Measurements from ENCODE around the gene TMEM80.
"Not testable (repeated sequence)": the region's sequence is repeated elsewhere in the genome, so short reads cannot be mapped to it uniquely, and the experiment has no call there.

The TMEM80 gene

DNA sequence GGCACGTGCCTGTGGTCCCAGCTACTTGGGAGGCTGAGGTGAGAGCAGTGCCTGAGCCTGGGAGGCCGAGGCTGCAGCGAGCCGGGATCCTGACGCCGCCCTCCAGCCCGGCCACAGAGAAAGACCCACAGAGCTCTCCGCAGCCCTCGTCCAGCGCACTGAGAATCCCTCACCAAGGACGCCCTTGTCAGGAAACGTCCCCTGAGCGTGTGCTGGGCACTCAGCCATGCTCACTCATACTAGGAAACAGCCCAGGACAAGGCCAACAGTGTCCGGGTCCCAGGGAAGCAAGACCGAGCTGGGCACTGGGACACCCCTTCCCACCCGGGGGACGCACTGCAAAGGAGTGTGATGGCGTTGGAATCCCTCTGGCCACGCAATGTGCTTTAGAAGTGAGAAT is 15.1 kb upstream of the TMEM80 start:
- no peak for DNase-seq

DNA sequence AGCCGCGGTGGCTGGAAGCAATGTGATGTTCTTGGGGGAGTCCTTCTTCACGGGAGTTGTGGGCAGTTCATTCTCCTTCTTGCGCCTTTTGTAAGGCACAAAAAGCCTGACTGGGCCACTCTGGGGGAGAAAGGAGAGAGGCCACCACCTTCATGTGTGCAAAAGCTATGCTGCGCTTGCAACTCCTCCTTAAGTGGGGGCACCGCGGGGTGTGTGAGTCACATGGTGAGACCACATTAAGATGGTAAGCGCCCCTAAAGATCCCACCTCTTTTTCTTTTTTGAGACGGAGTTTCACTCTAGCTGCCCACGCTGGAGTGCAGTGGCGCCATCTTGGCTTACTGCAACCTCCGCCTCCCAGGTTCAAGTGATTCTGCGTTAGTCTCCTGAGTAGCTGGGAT is 14.6 kb upstream of the TMEM80 start:
- DNase-seq = no peak

DNA sequence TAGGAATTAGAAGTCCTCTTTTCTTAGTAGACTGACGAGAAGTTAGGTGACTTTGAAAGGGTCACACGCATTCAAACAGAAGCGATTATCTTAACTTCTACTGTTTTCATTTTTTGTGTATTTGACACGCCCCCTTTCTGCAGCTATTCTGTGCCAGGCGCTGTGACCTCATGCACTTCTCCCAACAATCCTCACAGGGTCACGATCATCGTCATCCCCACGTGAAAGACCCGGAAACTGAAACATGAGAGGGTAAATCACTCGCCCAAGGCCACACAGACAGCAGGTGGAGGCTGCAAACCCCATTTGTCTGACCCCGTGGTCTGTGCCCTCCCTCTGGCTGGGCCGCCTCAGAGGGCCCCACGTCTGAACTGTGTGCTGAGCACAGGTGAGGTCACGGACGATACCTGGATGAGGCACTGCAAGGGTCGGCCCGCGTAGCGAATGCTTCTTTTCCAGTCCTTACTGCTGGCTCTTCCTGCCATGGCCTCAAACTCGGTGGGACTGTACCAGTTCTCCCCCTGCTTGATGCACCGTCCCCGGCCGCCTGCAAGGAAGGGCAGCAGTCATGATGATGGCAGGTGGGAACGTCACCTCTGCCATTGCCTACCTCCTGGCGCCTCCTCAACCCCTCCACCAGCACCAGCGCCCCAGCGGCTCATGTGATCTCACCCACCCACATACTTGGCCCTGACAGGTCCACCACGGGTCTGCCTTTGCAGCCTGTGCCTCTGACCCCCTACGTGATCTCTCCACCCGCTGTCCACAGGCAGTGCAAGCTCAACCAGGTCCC is 9.0 kb upstream of the TMEM80 start:
- DNase-seq = no peak

- DNase-seq = no peak
Observed at GRCh38 chr11:687751-688150, 7.9 kb upstream of the TMEM80 start.

GRCh38 chr11:688681-689080 is 6.9 kb upstream of the TMEM80 start:
- DNase-seq = no peak

DNA sequence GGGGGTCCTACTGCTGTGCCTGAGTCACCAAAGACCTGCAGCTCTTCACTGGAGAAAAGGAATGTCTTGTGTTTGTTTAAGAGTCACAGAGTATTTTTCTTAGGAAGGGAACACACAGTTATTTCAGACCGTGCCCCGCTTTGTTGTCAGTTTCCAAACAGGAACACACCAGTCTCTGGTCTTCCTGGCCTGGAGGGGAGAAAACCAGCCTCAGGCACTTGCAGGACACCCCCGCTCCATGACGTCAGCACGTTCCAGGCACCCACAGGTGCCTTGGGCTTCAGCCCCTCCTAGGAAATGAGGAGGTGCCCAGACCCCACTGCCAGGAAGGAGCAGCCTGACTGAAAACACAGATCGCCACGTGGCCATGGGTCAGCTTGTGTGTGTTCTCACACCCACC is 6.0 kb upstream of the TMEM80 start:
- DNase-seq = no peak

DNA sequence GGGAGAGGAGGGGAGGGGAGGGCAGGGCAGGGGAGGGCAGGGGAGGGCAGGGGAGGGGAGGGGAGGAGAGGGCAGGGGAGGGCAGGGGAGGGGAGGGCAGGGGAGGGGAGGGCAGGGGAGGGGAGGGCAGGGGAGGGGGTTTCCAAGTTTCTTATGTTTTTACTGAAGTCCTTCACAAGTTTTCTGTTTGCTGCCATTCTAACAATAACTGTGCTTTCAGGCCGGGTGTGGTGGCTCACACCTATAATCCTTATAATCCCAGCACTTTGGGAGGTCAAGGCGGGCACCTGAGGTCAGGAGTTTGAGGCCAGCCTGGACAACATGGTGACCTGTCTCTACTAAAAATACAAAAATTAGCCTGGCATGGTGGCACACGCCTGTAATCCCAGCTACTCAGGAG is 5.4 kb upstream of the TMEM80 start:
- DNase-seq = not testable (repeated sequence)

DNA sequence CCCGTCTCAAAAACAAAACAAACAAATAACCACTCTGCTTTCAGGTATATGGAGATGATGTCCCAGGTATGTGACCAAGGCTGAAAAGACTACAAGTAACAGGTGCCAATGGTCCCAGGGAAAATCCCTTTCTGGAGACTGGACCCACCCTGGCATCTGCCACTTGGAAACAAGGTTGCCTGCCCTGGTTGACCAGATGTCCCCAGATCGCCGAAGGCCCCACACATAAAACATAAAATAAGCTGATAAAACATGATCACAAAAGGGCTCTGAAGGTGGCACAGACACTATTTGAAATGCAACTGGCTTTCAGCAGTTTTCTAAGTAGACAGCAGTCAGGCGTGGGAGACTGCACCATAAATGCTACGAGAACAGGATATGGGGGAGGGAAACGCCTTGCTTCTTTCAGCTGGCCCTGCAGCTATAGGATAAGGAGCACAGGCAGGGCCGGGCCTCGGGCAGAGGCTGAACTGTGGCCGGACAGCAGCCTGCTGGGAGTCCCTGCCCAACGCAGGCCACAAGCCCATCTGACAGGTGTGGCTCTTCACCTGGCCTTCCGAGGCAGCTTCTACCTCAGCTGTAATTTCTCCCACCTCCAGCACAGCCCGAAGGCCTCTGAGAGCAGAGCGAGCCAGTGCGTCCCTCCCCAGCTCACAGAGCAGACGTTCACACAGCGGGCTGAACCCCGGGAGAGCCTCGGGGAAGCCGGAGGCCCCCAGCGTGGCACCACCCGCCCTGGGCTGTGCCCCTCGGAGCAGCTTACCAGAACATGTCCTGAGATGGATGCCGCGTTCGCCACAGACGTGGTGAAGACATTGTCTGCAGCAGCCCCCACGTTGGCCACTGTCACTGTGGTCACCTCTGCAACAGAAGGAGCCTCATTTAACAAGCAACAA is 4.6 kb upstream of the TMEM80 start:
- no peak for DNase-seq

GRCh38 chr11:691710-692590 is 3.7 kb upstream of the TMEM80 start:
- DNase-seq = no peak

DNA sequence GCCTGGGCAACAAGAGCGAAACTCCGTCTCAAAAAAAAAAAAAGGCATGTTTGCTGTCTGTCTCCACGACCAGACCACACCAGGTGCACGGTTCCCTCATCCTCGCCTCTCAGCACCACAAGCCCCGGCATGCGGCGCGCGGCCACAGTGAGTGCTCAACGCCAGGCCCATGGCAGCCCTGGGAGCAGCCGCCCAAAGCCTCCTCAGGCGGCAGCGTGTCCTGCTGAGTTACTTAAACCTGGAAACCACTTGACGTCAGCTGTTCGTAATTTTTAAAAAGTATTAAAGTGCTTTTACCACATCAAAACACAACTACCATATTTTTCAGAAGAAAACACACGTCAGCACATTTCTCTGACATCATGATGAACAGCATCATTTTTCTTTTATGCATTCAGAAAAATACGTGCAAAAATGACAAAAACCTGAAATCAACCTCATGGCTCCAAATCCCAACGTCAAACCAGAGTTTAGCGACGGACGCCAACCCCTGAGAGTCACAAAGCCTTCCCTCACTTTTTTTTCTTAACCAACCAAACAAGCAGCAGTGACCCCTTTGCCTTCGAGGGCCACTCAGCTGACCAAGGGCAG is 2.7 kb upstream of the TMEM80 start:
- peak; percentile 85 for DNase-seq

- DNase-seq = no peak
Observed at GRCh38 chr11:693415-693831, 2.2 kb upstream of the TMEM80 start.

DNA sequence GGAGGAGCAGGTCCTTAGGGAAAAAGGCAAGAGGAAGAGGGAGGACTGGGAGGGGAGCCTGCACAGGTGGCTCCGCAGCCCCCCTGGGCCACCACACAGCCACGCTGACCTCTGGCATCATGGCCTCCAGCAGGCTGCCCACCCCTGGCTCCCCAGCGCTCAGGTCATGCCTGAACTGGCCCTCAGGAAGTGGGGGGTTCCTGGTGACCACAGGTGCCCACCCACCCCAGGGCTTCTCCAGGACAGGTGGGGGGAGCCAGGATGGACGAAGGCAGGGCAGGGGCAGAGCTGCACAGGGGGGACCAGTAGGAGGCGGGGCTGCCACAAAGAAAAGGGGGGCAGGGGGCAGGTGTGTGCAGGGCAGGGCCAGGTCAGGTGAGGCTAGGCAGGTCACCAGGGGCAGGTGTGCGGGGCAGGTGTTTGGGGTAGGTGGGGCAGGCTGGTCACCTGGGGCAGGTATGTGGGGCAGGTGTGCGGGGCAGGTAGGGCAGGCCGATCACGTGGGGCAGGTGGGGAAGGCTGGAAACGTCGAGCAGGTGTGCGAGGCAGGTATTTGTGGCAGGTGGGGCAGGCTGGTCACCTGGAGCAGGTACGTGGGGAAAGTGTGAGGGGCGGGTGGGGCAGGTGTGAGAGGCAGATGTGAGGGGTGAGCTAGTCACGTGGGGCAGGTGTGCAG is 1.6 kb upstream of the TMEM80 start:
- no peak for DNase-seq

DNA sequence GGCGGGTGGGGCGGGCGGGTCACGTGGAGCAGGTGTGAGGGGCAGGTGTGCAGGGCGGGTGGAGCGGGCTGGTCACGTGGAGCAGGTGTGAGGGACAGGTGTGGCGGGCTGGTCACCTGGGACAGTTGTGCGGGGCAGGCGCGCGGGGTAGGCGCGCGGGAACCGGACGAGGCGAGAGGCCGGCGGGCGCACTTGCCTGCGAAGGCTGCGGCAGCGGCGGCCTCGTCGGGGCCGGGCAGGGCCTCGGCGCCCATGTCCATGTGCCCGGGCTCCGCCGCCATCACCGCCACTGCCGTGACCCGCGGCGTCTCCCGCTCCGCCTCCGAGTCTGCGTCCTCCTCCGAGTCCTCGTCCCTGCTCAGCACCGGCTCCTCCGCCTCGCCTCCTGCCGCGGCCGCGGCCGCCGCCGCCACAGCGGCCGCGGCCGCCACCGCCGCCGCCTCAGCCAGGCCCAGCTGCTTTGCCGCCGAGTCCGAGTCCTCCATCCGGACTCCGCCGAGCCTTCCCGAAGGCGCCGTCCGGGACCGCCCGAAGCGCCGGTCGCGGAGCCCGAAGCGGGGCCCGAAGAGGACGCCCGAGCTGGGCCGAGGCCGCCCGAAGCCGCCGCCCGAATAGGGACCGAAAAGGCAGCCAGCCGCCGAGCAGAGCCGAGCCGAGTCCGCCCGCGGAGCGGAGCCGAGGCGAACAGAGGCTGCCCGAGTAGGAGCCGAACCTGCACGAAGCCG is 891 bp upstream of the TMEM80 start, which contains the start of gene DEAF1:
Gene DEAF1 (minus strand): TSS at position 660 of the 725 bp plus-strand sequence. CDS start 175 bp downstream, at position 485.
- peak; percentile 98 for DNase-seq

GRCh38 chr11:695288-695537 is 403 bp upstream of the TMEM80 start:
- DNase-seq = no peak

DNA sequence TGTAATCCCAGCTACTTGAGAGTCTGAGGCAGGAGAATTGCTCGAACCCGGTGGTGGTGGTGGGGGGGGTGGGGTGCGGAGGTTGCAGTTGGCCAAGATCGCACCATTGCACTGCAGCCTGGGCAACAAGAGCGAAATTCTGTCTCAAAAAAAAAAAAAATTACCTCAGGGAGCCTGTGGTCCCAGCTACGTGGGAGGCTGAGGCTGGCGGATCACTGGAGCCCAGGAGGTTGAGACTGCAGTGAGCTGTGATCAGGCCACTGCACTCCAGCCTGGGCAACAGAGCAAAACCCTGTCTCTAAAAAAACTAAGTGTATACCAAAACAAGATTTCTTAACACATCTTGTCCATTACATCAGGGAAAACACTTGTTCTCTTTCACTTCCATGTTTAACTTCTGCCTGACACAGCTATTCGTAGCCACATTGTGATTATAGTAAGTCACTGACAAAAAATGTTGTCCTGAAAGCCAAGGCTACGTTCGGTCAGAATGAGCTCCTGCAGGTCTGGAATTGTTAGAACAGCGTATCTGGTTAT is 1.4 kb downstream of the TMEM80 start:
- peak; percentile 39 for DNase-seq

DNA sequence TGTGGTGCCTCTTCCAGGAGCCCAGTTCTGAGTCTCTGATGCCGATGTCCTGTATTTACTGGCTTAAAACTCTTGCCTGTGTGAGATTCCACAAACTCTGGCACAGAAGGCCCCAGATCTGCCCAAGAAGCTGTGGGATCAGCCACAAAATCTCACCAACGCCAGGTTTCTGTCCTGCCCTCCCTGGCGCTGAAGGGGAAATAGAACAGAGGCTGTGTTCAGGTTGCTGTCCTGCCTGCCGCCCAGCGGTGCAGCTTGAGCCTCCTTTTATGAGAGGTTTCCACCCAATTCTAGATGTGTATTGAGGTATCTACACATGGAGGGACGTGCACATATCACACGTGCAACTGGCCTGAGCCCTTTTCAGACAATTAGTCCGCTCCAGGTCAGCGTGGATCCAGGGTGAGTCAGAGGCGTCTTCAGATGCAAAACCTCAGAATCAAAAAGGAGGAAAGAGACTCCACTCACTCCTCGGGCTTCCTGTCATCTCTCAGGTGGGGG is 2.2 kb downstream of the TMEM80 start:
- DNase-seq = no peak

- no peak for DNase-seq
Observed at GRCh38 chr11:698493-699115, 3.0 kb downstream of the TMEM80 start.

DNA sequence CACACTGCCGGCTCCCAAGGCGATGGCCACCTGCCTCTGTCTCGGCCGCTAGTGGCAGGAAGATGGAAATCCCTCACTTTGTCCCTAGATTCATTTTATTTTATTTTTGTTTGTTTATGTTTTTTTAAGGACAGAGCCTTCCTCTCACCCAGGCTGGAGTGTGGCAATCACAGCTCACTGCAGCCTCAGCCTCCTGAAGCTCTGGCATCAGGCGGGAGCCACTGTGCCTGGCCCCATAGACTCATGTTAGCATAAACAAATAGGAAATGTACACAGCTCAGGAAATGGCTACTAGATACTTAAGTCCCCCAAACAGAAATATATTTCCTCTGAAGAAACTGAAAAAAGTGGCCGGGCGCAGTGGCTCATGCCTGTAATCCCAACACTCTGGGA is 3.5 kb downstream of the TMEM80 start:
- DNase-seq = no peak

- DNase-seq = no peak
Observed at GRCh38 chr11:699753-700152, 4.1 kb downstream of the TMEM80 start.

DNA sequence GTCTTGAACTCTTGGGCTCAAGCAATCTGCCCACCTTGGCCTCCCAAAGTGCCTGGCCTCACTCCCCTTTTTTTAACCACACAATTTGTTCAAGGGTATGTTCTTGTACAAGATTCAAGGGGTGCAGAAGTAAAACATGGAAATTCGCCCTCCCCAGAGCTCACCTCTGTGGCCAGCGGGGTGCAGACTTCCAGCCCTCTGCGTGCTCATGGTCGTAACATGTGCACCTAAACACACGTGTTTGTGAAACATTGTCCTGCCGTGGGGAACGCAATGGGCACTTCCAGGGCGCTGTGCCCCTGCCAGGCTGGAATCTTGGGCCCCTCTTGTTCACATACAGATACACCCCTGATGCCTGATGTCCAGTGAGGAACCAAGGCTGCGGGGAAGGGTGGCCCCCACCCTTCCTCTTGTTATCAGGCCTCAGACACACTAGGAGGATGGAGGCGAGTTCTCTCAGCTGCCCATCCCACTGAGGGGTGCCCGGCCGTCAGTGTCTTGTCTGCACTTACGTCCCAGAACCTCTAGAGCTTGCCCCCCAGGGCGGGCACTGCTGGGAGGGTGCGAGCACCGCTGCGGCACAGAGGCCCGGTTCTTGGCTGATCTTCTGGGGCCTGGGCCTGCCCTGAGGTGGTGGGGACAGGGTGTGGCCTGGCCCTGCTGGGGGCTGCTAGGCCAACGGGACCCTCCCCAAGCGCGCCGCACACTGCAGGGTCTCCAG is 6.3 kb downstream of the TMEM80 start:
- DNase-seq = no peak
